Skeletal muscle tissue (tissue), 4 donors: Measurements from ENCODE around the gene PCYT2. TPM values are rescaled to one million over a fixed set of nuclear protein-coding genes. Genes with fewer than 3 reads are reported as not detected.
A peak's percentile ranks its signal among the peaks of the same experiment; 100 is the strongest.

Source experiments
- H3K27ac ChIP-seq: one replicate; pipeline ENCODE4 v1.7.0; 2013; ENCODE audit warnings: mild to moderate bottlenecking, low read depth, low read length, inconsistent platforms
- H3K27me3 ChIP-seq, 3 donors: one replicate each; pipeline ENCODE4 v1.7.0; 2013; ENCODE audit warnings: low read length in 3 of 3; ENCODE audit not compliant: control insufficient read depth in 3 of 3, insufficient read depth in 3 of 3
- H3K36me3 ChIP-seq, 3 donors: one replicate each; pipeline ENCODE4 v1.7.0; 2013; ENCODE audit warnings: low read length in 3 of 3; ENCODE audit not compliant: control insufficient read depth in 3 of 3, insufficient read depth in 3 of 3
- H3K4me1 ChIP-seq, 3 donors: one replicate each; pipeline ENCODE4 v1.7.0; 2013; ENCODE audit warnings: low read length in 3 of 3, mild to moderate bottlenecking in 3 of 3; ENCODE audit not compliant: control insufficient read depth in 3 of 3, insufficient read depth in 3 of 3
- H3K4me3 ChIP-seq, 3 donors: one replicate each; pipeline ENCODE4 v1.7.0; 2013; ENCODE audit warnings: low read length in 3 of 3
- H3K9ac ChIP-seq, 3 donors: one replicate each; pipeline ENCODE4 v1.7.0; 2013; ENCODE audit warnings: low read length in 3 of 3, mild to moderate bottlenecking in 3 of 3, moderate library complexity in 2 of 3, low read depth in 1 of 3
- H3K9me3 ChIP-seq, 3 donors: one replicate each; pipeline ENCODE4 v1.7.0; 2013; ENCODE audit warnings: low read length in 3 of 3; ENCODE audit not compliant: control insufficient read depth in 3 of 3
- total RNA-seq: library from RNA; depleted of rRNA; stranded (reverse); fragments of >200 nt; gene quantifications from one replicate; pipeline ENCODE4 v1.2.3, GENCODE V29; 2014
- donor health status: Osteomylitis.

PCYT2 gene
- total RNA-seq, 1 donor from 2014 or later, result 10.4 TPM

DNA sequence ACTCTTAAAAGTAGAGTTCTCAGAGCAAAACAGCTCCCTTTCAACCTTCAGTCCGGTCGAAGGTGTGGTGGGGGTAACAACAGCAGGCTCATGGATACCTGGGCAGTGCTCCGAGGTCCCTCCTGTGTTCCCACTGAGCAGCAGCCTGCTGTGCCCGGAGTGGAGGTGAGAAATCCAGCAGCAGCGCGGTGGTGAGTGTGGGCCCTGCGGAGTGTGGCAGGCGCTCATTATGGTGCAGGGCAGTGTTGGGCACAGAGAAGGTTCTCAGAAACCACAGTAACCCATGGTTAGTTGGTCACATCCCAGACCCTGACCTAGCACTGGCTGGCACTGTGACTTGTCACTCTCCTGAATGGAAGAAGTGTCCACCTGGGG is 45.9 kb downstream of the PCYT2 start:
- H3K4me1 ChIP-seq, result peaks cover 55 to 76% (median 62%) of the 10 kb centered on the region in 3 donors
- no peak overlapping the region for H3K27ac ChIP-seq
- no peaks in the 10 kb centered on the region for H3K27me3 ChIP-seq
- H3K4me3 ChIP-seq, result no peak overlapping the region
- H3K36me3 ChIP-seq, result peaks cover 11 to 21% (median 17%) of the 10 kb centered on the region in 3 donors
- peak overlapping the region in 1 of 3 donors; percentile 16 for H3K9ac ChIP-seq
- H3K9me3 ChIP-seq, result no peaks in the 10 kb centered on the region

DNA sequence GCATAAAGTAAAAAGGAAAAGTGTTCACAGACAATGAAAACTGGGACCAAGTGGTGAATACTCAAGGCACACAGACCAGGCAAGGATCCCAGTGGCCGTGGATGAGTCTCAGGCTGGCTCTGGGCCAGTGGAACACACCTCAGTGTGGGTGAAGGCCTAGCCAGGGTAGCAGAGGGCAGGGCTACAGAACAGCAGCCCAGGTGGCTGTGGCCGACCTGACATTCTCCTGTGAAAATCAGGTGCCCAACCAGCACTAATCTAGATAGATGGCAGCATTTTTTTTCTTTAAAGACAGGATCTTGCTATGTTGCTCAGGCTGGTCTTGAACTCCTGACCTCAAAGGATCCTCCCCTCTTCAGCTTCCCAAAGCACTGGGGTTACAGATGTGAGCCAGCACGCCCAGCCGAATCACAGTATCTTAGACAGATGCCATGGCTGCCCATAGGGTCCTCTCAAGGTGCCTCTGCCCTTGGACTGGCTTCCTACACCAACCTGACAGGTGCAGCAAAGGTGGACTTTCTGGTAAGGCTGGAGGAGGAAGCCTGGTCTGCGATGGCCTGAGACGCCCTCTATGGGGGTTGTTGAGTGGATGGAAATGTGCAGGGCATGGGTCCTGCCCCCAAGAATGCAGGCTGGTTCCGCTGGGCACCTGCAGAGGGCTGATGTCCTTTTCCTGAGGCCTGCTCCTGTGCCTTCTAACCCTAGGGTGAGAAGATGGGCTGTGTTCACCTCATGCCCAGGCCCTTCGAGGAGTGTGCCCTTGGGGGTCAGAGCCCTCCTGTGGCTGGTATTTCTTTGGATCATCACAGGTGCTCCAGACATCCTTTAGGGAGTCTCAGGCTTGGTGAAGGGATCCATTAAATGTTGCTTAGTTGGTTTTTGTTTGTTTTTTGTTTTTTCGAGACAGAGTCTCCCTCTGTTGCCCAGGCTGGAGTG is 47.1 kb downstream of the PCYT2 start:
- Histone ChIP-seq H3K4me1 (peaks cover 52 to 71% (median 57%) of the 10 kb centered on the region in 3 donors), H3K36me3 (peaks cover 14 to 16% (median 15%) of the 10 kb centered on the region in 3 donors), H3K9ac (peak overlapping the region in 2 of 3 donors; percentile 22 to 50), H3K27me3 (no peaks in the 10 kb centered on the region), H3K9me3 (no peaks in the 10 kb centered on the region), H3K27ac (peak overlapping the region; percentile 7), H3K4me3 (no peak overlapping the region)

DNA sequence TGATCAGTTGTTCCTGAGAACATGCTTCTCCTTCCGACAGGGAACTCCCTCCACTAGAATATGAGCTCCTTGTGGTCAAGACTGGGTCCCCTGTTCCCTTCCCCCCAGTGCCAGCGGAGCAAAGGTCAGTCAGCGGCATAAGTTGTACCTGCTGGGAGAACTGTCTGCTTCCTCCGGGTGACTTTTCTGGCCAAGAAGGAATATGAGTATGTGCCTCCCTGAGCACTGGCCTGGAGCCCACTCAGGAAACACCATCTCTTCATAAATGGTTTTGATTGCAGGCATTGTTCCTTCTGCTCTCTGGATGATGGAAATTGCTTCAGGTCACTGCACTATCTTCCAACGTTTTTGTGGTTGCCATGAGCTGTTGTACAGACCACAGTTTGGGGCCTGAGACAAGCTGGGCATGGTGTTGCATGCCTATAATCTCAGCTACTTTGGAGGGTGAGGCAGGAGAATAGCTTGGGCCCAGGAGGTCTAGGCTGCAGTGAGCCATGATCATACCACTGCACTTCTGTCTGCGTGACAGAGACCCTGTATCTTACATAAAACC is 48.0 kb downstream of the PCYT2 start:
- H3K4me3 ChIP-seq, result peak overlapping the region in 1 of 3 donors; percentile 13
- peaks cover 15 to 18% (median 17%) of the 10 kb centered on the region in 3 donors for H3K36me3 ChIP-seq
- no peaks in the 10 kb centered on the region for H3K9me3 ChIP-seq
- no peaks in the 10 kb centered on the region for H3K27me3 ChIP-seq
- H3K27ac ChIP-seq, result peak overlapping the region; percentile 7
- peaks cover 60 to 72% (median 61%) of the 10 kb centered on the region in 3 donors for H3K4me1 ChIP-seq
- peak overlapping the region in 2 of 3 donors; percentile 22 to 51 for H3K9ac ChIP-seq

DNA sequence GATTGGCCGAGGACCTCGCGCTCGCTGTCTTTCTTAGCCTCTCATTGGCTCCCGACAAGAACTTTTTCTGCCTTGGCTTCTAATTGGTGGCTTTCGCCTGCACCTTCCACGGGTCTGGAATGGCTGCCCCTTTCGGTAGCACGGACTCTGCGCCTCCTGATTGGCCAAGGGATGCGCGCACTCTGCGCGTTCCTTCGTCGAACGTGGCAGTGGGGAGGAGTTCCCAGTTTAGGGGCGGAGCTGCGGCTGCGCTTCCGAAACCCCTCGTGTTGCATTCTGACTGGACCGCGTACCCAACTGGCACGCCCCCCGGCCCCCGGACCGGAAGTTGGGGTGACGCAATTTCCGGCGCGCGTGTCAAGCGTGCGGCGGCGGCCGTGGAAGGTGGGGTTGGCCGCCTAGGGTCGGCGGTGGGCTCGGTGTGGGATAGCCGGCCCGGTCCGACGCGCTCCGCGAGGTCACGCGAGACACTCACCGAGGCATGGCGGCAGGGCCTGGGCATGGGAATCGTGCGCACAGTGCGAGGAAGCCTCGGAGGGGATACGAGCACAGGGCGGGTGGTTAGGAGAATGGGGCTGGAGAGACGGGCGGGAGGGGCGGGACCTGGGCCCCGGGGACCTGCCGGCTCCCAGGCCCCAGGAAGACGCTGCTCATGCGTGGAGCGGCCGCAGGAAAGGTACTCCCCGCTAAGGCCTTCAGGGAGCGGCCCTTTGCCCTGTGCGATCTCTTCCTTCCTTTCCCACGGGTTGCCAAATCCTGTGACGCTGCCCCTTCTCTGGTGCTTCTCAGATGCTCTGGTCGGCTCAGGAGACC is 50.2 kb downstream of the PCYT2 start:
- Histone ChIP-seq H3K9ac (peak overlapping the region; percentile 78 to 93 (median 86)), H3K9me3 (no peaks in the 10 kb centered on the region), H3K4me3 (peak overlapping the region; percentile 66 to 91 (median 89)), H3K4me1 (peaks cover 54 to 59% (median 56%) of the 10 kb centered on the region in 3 donors), H3K27me3 (no peaks in the 10 kb centered on the region), H3K27ac (peak overlapping the region; percentile 80), H3K36me3 (peaks cover 19 to 21% (median 20%) of the 10 kb centered on the region in 3 donors)

- Histone ChIP-seq H3K9me3 (no peaks in the 10 kb centered on the region), H3K27me3 (no peaks in the 10 kb centered on the region), H3K36me3 (peaks cover 24 to 28% (median 25%) of the 10 kb centered on the region in 3 donors), H3K4me3 (peak within 1 kb of the TSS; percentile 80 to 91 (median 89)), H3K27ac (peak within 1 kb of the TSS; percentile 87), H3K4me1 (peaks cover 54 to 61% (median 57%) of the 10 kb centered on the region in 3 donors), H3K9ac (peak within 1 kb of the TSS; percentile 86 to 93 (median 92))
These were observed 51.1 kb downstream of the PCYT2 start, which contains the start of gene P4HB for GRCh38 chr17:81859906-81860755. Gene P4HB (minus strand): TSS chr17:81860535. CDS start chr17:81860471, 64 bp downstream.

GRCh38 chr17:81858967-81859905 is 52.0 kb downstream of the PCYT2 start:
- H3K27me3 ChIP-seq, result no peaks in the 10 kb centered on the region
- no peaks in the 10 kb centered on the region for H3K9me3 ChIP-seq
- peaks cover 27 to 33% (median 31%) of the 10 kb centered on the region in 3 donors for H3K36me3 ChIP-seq
- peak overlapping the region; percentile 87 for H3K27ac ChIP-seq
- peaks cover 57 to 69% (median 61%) of the 10 kb centered on the region in 3 donors for H3K4me1 ChIP-seq
- peak overlapping the region; percentile 73 to 92 (median 89) for H3K9ac ChIP-seq
- H3K4me3 ChIP-seq, result peak overlapping the region; percentile 73 to 87 (median 80)

GRCh38 chr17:81858170-81858966 is 52.8 kb downstream of the PCYT2 start:
- H3K4me3 ChIP-seq, result peak overlapping the region; percentile 39 to 87 (median 80)
- peak overlapping the region; percentile 73 to 92 (median 89) for H3K9ac ChIP-seq
- peak overlapping the region; percentile 87 for H3K27ac ChIP-seq
- H3K27me3 ChIP-seq, result no peaks in the 10 kb centered on the region
- peaks cover 35 to 38% (median 35%) of the 10 kb centered on the region in 3 donors for H3K36me3 ChIP-seq
- peaks cover 49 to 62% (median 52%) of the 10 kb centered on the region in 3 donors for H3K4me1 ChIP-seq
- no peaks in the 10 kb centered on the region for H3K9me3 ChIP-seq
